GM12892 (cell line): ENCODE measurements around the gene PHRF1.
"Not testable (repeated sequence)": the region's sequence is repeated elsewhere in the genome, so short reads cannot be mapped to it uniquely, and the experiment has no call there.

Experiments
- DNase-seq: peaks from one replicate; pipeline ENCODE4 v3.0.0; 2011; ENCODE audit not compliant: insufficient read length
- FAIRE-seq: peaks from 2 replicates; lab custom pipeline; 2011; peaks lifted over from hg19 to GRCh38; lab: Jason Lieb, UNC
- POLR2A ChIP-seq: IDR thresholded peaks from 2 replicates; pipeline ENCODE4 v1.6.1; 2011; ENCODE audit warnings: low read depth, low read length, control low read depth
- POLR2AphosphoS5 ChIP-seq: IDR thresholded peaks from 2 replicates; pipeline ENCODE4 v1.6.1; 2011; ENCODE audit warnings: low read depth, low read length, control low read depth
- TAF1 ChIP-seq: IDR thresholded peaks from 2 replicates; pipeline ENCODE4 v1.6.1; 2011; ENCODE audit warnings: low read depth, mild to moderate bottlenecking, control low read depth, low read length, borderline replicate concordance

The PHRF1 gene

GRCh38 chr11:637593-638521 lies 61.6 kb downstream of the PHRF1 start:
- FAIRE-seq (no peak), DNase-seq (no peak)
- TF ChIP-seq POLR2A (no peak), TAF1 (no peak), POLR2AphosphoS5 (no peak)

- DNase-seq (no peak), FAIRE-seq (no peak)
- TF ChIP-seq POLR2A (no peak), POLR2AphosphoS5 (no peak), TAF1 (no peak)
Observed at GRCh38 chr11:638631-639331, 62.5 kb downstream of the PHRF1 start.

GRCh38 chr11:639332-639955 lies 63.2 kb downstream of the PHRF1 start:
- no peak for TF ChIP-seq POLR2A
- TF ChIP-seq TAF1 = no peak
- DNase-seq (no peak), FAIRE-seq (no peak)

DNA sequence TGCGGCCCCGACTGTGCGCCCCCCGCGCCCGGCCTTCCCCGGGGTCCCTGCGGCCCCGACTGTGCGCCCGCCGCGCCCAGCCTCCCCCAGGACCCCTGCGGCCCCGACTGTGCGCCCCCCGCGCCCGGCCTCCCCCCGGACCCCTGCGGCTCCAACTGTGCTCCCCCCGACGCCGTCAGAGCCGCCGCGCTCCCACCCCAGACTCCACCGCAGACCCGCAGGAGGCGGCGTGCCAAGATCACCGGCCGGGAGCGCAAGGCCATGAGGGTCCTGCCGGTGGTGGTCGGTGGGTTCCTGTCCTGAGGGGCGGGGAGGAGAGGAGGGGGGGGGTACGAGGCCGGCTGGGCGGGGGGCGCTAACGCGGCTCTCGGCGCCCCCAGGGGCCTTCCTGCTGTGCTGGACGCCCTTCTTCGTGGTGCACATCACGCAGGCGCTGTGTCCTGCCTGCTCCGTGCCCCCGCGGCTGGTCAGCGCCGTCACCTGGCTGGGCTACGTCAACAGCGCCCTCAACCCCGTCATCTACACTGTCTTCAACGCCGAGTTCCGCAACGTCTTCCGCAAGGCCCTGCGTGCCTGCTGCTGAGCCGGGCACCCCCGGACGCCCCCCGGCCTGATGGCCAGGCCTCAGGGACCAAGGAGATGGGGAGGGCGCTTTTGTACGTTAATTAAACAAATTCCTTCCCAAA lies 63.9 kb downstream of the PHRF1 start:
- DNase-seq (no peak), FAIRE-seq (no peak)
- TF ChIP-seq TAF1 (no peak), POLR2AphosphoS5 (no peak)

- TF ChIP-seq POLR2A = no peak
- TF ChIP-seq TAF1 = no peak
- no peak for TF ChIP-seq POLR2AphosphoS5
- no peak for FAIRE-seq
Observed at GRCh38 chr11:641806-642370, 65.6 kb downstream of the PHRF1 start.

GRCh38 chr11:643366-643765 lies 67.1 kb downstream of the PHRF1 start:
- DNase-seq (no peak), FAIRE-seq (no peak)
- TF ChIP-seq POLR2AphosphoS5 (no peak), TAF1 (no peak), POLR2A (no peak)

More at GRCh38 chr11:641806-642370, 65.6 kb downstream of the PHRF1 start:
- no peak for DNase-seq

DNA sequence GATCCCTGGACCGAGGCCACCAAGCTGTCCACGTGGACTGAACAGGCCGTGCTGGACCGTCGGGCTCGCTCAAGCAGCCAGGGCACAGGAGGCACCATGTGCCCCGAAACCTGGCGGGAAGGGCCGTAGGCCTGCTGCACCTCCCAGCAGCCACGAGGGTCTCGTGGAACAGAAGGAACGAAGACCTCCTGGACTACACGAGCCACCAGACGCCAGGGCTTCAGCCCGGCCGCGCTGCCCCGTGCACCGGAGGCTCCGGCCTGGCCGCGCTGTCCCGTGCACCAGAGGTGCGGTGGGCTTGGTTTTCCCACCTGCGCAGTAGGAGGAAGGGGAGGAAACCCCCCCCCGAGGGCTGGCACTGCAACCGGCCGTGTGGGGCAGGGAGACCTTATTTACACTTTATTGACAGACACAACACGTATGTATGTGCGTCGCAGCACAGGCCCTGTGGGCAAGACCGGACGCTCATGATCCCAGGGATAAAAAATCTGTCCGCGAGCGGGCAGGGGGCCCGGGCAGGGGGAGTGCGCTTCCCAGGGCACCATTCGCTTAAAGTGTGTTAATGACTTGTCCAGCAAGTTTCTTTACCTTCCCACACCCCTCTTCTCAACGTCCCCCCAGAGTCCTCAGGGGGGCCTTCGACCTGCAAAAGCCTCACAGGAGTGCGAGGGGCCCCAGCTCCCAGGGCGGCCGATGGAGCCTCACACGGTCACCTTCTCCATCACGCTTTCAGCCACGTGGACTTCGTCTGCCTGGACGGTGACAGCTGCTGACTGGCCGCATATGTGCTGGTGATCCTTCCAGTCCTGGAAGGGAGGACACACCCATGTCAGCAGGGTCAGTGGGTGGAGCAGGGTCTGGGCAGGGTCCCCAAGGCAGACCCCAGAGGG lies 67.8 kb downstream of the PHRF1 start:
- no peak for DNase-seq
- TF ChIP-seq TAF1 (no peak), POLR2AphosphoS5 (no peak), POLR2A (no peak)
- no peak for FAIRE-seq

DNA sequence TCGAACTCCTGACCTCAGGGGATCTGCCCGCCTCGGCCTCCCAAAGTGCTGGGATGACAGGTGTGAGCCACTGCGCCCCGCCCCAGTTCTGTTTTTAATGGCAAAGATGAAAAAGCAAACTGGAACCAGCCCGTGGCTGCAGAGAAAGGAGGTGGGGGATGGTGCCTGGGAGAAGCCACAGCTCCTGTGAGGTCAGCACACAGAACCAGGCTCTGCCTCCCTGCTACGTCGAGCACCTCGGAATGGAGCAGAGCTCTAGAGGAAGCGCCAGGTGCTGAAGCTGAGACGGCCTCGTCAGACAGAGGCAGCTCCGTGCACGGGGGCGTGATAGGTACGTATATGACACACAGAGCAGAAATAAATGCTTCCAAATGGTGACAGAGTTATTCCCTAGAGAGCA lies 69.3 kb downstream of the PHRF1 start:
- TF ChIP-seq POLR2AphosphoS5 (no peak), TAF1 (no peak), POLR2A (no peak)
- DNase-seq (no peak), FAIRE-seq (peak; percentile 33)

- TF ChIP-seq TAF1 (no peak), POLR2A (no peak), POLR2AphosphoS5 (no peak)
- no peak for DNase-seq
- no peak for FAIRE-seq
Observed at GRCh38 chr11:646214-646613, 69.9 kb downstream of the PHRF1 start.

DNA sequence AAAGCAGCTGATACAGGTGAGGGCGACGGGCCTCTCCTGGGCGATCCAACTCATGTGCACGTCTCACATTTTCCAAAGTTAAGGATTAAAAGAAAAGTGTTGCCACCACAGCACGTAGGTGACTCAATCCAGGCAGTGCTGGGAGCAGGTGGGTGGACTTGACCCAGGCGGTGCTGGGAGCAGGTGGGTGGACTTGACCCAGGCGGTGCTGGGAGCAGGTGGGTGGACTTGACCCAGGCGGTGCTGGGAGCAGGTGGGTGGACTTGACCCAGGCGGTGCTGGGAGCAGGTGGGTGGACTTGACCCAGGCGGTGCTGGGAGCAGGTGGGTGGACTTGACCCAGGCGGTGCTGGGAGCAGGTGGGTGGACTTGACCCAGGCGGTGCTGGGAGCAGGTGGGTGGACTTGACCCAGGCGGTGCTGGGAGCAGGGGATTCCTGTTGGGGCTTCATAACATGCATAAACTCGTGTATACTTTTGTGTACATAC lies 71.4 kb downstream of the PHRF1 start:
- FAIRE-seq, DNase-seq: not testable (repeated sequence)
